CD8-positive, alpha-beta memory T cell (primary cell): ENCODE data around the gene APOL6. TPM values are rescaled to one million over a fixed set of nuclear protein-coding genes. Genes with fewer than 3 reads are reported as not detected.
"Not testable (repeated sequence)": the region's sequence is repeated elsewhere in the genome, so short reads cannot be mapped to it uniquely, and the experiment has no call there.

Source experiments
- CTCF ChIA-PET: fragments of 350-600 bp; sonication (Branson Sonifier 250); formaldehyde crosslinking; loops from one replicate; lab custom pipeline; 2021; ENCODE audit warnings: antibody characterized with exemption; lab: Charles Lee
- POLR2A ChIA-PET: fragments of 350-600 bp; sonication (Branson Sonifier 250); formaldehyde crosslinking; loops from one replicate; lab custom pipeline; 2021; ENCODE audit warnings: antibody characterized with exemption; lab: Charles Lee
- DNase-seq, 5 donors: peaks; one replicate each; pipeline versions ENCODE4 v3.0.0 to v3.0.0-alpha.2; 2020 to 2022; ENCODE audit warnings: mixed read lengths in 1 of 5
- H3K27ac ChIP-seq: one replicate; pipeline ENCODE4 v1.7.0; 2013; ENCODE audit warnings: low read depth, mild to moderate bottlenecking, low read length, moderate library complexity
- H3K27me3 ChIP-seq: 2 replicates; pipeline ENCODE4 v1.7.0; 2013; ENCODE audit warnings: low read length, mild to moderate bottlenecking; ENCODE audit not compliant: insufficient read depth, poor library complexity, severe bottlenecking
- H3K36me3 ChIP-seq: 2 replicates; pipeline ENCODE4 v1.7.0; 2013; ENCODE audit warnings: mild to moderate bottlenecking, low read length, moderate library complexity; ENCODE audit not compliant: insufficient read depth
- H3K4me1 ChIP-seq: 2 replicates; pipeline ENCODE4 v1.7.0; 2013; ENCODE audit warnings: mild to moderate bottlenecking, low read length, moderate library complexity; ENCODE audit not compliant: insufficient read depth
- H3K4me3 ChIP-seq: 2 replicates; pipeline ENCODE4 v1.7.0; 2013; ENCODE audit warnings: mild to moderate bottlenecking, low read length
- H3K9me3 ChIP-seq: 2 replicates; pipeline ENCODE4 v1.7.0; 2013; ENCODE audit warnings: mild to moderate bottlenecking, low read length
- H3K27ac Mint-ChIP-seq, 8 donors: one replicate each; pipeline ENCODE4 v1.8.0; 2020 to 2021; ENCODE audit warnings: mixed read lengths in 8 of 8, mild to moderate bottlenecking in 6 of 8, inconsistent platforms in 3 of 8, moderate library complexity in 3 of 8
- H3K27me3 Mint-ChIP-seq, 2 donors: one replicate each; pipeline ENCODE4 v1.8.0; 2020 to 2021; ENCODE audit warnings: mixed read lengths in 2 of 2, mild to moderate bottlenecking in 1 of 2, moderate library complexity in 1 of 2
- H3K36me3 Mint-ChIP-seq, 3 donors: one replicate each; pipeline ENCODE4 v1.8.0; 2020 to 2021; ENCODE audit warnings: mixed read lengths in 3 of 3, inconsistent platforms in 1 of 3, mild to moderate bottlenecking in 1 of 3
- H3K4me1 Mint-ChIP-seq, 3 donors: one replicate each; pipeline ENCODE4 v1.8.0; 2020 to 2021; ENCODE audit warnings: mixed read lengths in 3 of 3, inconsistent platforms in 1 of 3, mild to moderate bottlenecking in 1 of 3
- H3K4me3 Mint-ChIP-seq, 7 donors: one replicate each; pipeline ENCODE4 v1.8.0; 2020 to 2021; ENCODE audit warnings: mixed read lengths in 7 of 7, mild to moderate bottlenecking in 6 of 7, moderate library complexity in 4 of 7, inconsistent platforms in 2 of 7
- H3K9me3 Mint-ChIP-seq, 5 donors: one replicate each; pipeline ENCODE4 v1.8.0; 2020 to 2022; ENCODE audit warnings: mixed read lengths in 5 of 5, mild to moderate bottlenecking in 3 of 5, moderate library complexity in 2 of 5, inconsistent platforms in 1 of 5
- polyA plus RNA-seq: library from polyadenylated mRNA; unstranded; fragments of 300-500 nt; fragmentation: Illumina TruSeq; gene quantifications from one replicate; pipeline ENCODE4 v1.2.3, GENCODE V29; 2021
- total RNA-seq, 2 experiments: library from RNA; stranded (reverse); gene quantifications; one replicate each; pipeline ENCODE4 v1.2.3, GENCODE V29; 2021

APOL6 gene
- total and polyA plus RNA-seq, 3 experiments from 2014 or later = 26.1 to 27.5 (median 27.1) TPM

GRCh38 chr22:35657571-35658312 is 9.5 kb downstream of the APOL6 start:
- H3K9me3 ChIP-seq = no peaks in the 10 kb centered on the region
- DNase-seq = no peak
- Mint-ChIP-seq H3K4me1 (peaks cover 85 to 97% (median 93%) of the 10 kb centered on the region in 3 donors), H3K27me3 (no peaks in the 10 kb centered on the region), H3K9me3 (no peaks in the 10 kb centered on the region), H3K36me3 (peaks cover 30 to 78% (median 38%) of the 10 kb centered on the region in 3 donors), H3K27ac (peak overlapping the region; percentile 84 to 99 (median 95)), H3K4me3 (no peak overlapping the region)
- no peaks in the 10 kb centered on the region for H3K27me3 ChIP-seq
- ChIA-PET POLR2A (no interaction called here), CTCF (interaction anchor here (1.1 kb wide), 1 partner anchor 9 kb away, joined by 8 read pairs; the partner anchor contains the start of gene APOL6)
- H3K27ac ChIP-seq = no peak overlapping the region
- peaks cover 64% of the 10 kb centered on the region for H3K4me1 ChIP-seq
- H3K36me3 ChIP-seq = peaks cover 48% of the 10 kb centered on the region
- no peak overlapping the region for H3K4me3 ChIP-seq

- Histone ChIP-seq H3K9me3 (no peaks in the 10 kb centered on the region), H3K4me3 (peak overlapping the region; percentile 38), H3K27me3 (no peaks in the 10 kb centered on the region), H3K27ac (peak overlapping the region; percentile 86), H3K36me3 (peaks cover 43% of the 10 kb centered on the region), H3K4me1 (peaks cover 56% of the 10 kb centered on the region)
- DNase-seq = peak; percentile 52 to 83 (median 74)
- ChIA-PET CTCF (interaction anchor here (1.0 to 1.3 kb wide), 2 partner anchors 10 to 12 kb away, joined by 4 to 7 read pairs; partner anchors contain the start of gene APOL6), POLR2A (interaction anchor here (1.0 to 1.8 kb wide), 2 partner anchors 10 to 12 kb away, joined by 3 to 26 read pairs; partner anchors contain the start of gene APOL6)
- peaks cover 78 to 91% (median 88%) of the 10 kb centered on the region in 3 donors for H3K4me1 Mint-ChIP-seq
- peaks cover 0 to 4% (median 3%) of the 10 kb centered on the region in 5 donors for H3K9me3 Mint-ChIP-seq
- peak overlapping the region; percentile 90 to 99 (median 97) for H3K27ac Mint-ChIP-seq
- H3K4me3 Mint-ChIP-seq = peak overlapping the region; percentile 41 to 80 (median 69)
- peaks cover 28 to 79% (median 37%) of the 10 kb centered on the region in 3 donors for H3K36me3 Mint-ChIP-seq
- no peaks in the 10 kb centered on the region for H3K27me3 Mint-ChIP-seq
These were observed 12.3 kb downstream of the APOL6 start for GRCh38 chr22:35660291-35661127.

- peak overlapping the region; percentile 86 for H3K27ac ChIP-seq
- H3K27me3 Mint-ChIP-seq = no peaks in the 10 kb centered on the region
- H3K9me3 Mint-ChIP-seq = peaks cover 0 to 4% (median 3%) of the 10 kb centered on the region in 5 donors
- no peaks in the 10 kb centered on the region for H3K27me3 ChIP-seq
- peaks cover 25 to 72% (median 35%) of the 10 kb centered on the region in 3 donors for H3K36me3 Mint-ChIP-seq
- CTCF ChIA-PET = interaction anchor here (1.3 kb wide), 1 partner anchor 13 kb away, joined by 7 read pairs; the partner anchor contains the start of gene APOL6
- H3K4me1 Mint-ChIP-seq = peaks cover 70 to 81% (median 79%) of the 10 kb centered on the region in 3 donors
- peak overlapping the region; percentile 17 for H3K4me3 ChIP-seq
- POLR2A ChIA-PET = interaction anchor here (1.8 kb wide), 1 partner anchor 13 kb away, joined by 26 read pairs; the partner anchor contains the start of gene APOL6
- peaks cover 36% of the 10 kb centered on the region for H3K36me3 ChIP-seq
- H3K9me3 ChIP-seq = no peaks in the 10 kb centered on the region
- H3K4me3 Mint-ChIP-seq = peak overlapping the region; percentile 25 to 80 (median 69)
- DNase-seq = no peak
- peaks cover 56% of the 10 kb centered on the region for H3K4me1 ChIP-seq
- peak overlapping the region; percentile 90 to 99 (median 97) for H3K27ac Mint-ChIP-seq
These were observed 13.2 kb downstream of the APOL6 start for GRCh38 chr22:35661464-35661863.

GRCh38 chr22:35662914-35663313 is 14.7 kb downstream of the APOL6 start:
- no peak for DNase-seq
- peaks cover 35 to 69% (median 35%) of the 10 kb centered on the region in 3 donors for H3K36me3 Mint-ChIP-seq
- ChIA-PET CTCF (interaction anchor here (1.2 kb wide), 1 partner anchor 15 kb away, joined by 3 read pairs; the partner anchor contains the start of gene APOL6), POLR2A (interaction anchor here (1.1 to 2.1 kb wide), 2 partner anchors 14 to 405 kb away, joined by 5 to 7 read pairs; partner anchors contain the start of genes APOL6 and HMGXB4)
- Histone ChIP-seq H3K27me3 (no peaks in the 10 kb centered on the region), H3K4me1 (peaks cover 56% of the 10 kb centered on the region), H3K9me3 (no peaks in the 10 kb centered on the region), H3K4me3 (no peak overlapping the region), H3K27ac (peak overlapping the region; percentile 6), H3K36me3 (peaks cover 21% of the 10 kb centered on the region)
- peaks cover 2 to 12% (median 3%) of the 10 kb centered on the region in 5 donors for H3K9me3 Mint-ChIP-seq
- H3K4me3 Mint-ChIP-seq = peak overlapping the region in 6 of 7 donors; percentile 68 to 90 (median 76)
- no peaks in the 10 kb centered on the region for H3K27me3 Mint-ChIP-seq
- H3K4me1 Mint-ChIP-seq = peaks cover 61 to 67% (median 66%) of the 10 kb centered on the region in 3 donors
- peak overlapping the region in 7 of 8 donors; percentile 90 to 99 (median 98) for H3K27ac Mint-ChIP-seq

GRCh38 chr22:35663371-35663770 is 15.1 kb downstream of the APOL6 start:
- no peaks in the 10 kb centered on the region for H3K9me3 ChIP-seq
- Mint-ChIP-seq H3K27ac (peak overlapping the region; percentile 68 to 99 (median 97)), H3K36me3 (peaks cover 34 to 69% (median 34%) of the 10 kb centered on the region in 3 donors), H3K9me3 (peaks cover 2 to 12% (median 3%) of the 10 kb centered on the region in 5 donors), H3K4me1 (peaks cover 56 to 62% (median 62%) of the 10 kb centered on the region in 3 donors), H3K4me3 (peak overlapping the region in 6 of 7 donors; percentile 73 to 90 (median 76)), H3K27me3 (no peaks in the 10 kb centered on the region)
- no peak overlapping the region for H3K4me3 ChIP-seq
- ChIA-PET POLR2A (interaction anchor here (1.1 to 2.1 kb wide), 2 partner anchors 15 to 406 kb away, joined by 5 to 7 read pairs; partner anchors contain the start of genes APOL6 and HMGXB4), CTCF (interaction anchor here (1.2 kb wide), 1 partner anchor 15 kb away, joined by 3 read pairs; the partner anchor contains the start of gene APOL6)
- peaks cover 52% of the 10 kb centered on the region for H3K4me1 ChIP-seq
- peak overlapping the region; percentile 6 for H3K27ac ChIP-seq
- H3K36me3 ChIP-seq = peaks cover 17% of the 10 kb centered on the region
- no peaks in the 10 kb centered on the region for H3K27me3 ChIP-seq
- DNase-seq = no peak

- ChIA-PET POLR2A (no interaction called here), CTCF (interaction anchor here (1.5 kb wide), 1 partner anchor 12 kb away, joined by 3 read pairs; no protein-coding TSS in a partner anchor)
- Histone ChIP-seq H3K4me1 (peaks cover 35% of the 10 kb centered on the region), H3K36me3 (peaks cover 4% of the 10 kb centered on the region), H3K9me3 (no peaks in the 10 kb centered on the region), H3K27me3 (no peaks in the 10 kb centered on the region), H3K4me3 (no peak overlapping the region), H3K27ac (no peak overlapping the region)
- H3K4me3 Mint-ChIP-seq = no peak overlapping the region
- H3K9me3 Mint-ChIP-seq = peaks cover 2 to 12% (median 3%) of the 10 kb centered on the region in 5 donors
- H3K36me3 Mint-ChIP-seq = peaks cover 23 to 57% (median 23%) of the 10 kb centered on the region in 3 donors
- peaks cover 41 to 46% (median 46%) of the 10 kb centered on the region in 3 donors for H3K4me1 Mint-ChIP-seq
- no peaks in the 10 kb centered on the region for H3K27me3 Mint-ChIP-seq
- DNase-seq = no peak
- H3K27ac Mint-ChIP-seq = peak overlapping the region in 4 of 8 donors; percentile 47 to 57 (median 49)
These were observed 16.8 kb downstream of the APOL6 start for GRCh38 chr22:35664955-35665587.

GRCh38 chr22:35666699-35667098 is 18.5 kb downstream of the APOL6 start:
- peaks cover 25 to 30% (median 30%) of the 10 kb centered on the region in 3 donors for H3K4me1 Mint-ChIP-seq
- H3K27ac Mint-ChIP-seq = peak overlapping the region in 1 of 8 donors; percentile 46
- H3K4me3 ChIP-seq, H3K9me3 ChIP-seq, POLR2A ChIA-PET, CTCF ChIA-PET, H3K27me3 ChIP-seq, H3K27ac ChIP-seq, H3K27me3 Mint-ChIP-seq, DNase-seq, H3K36me3 ChIP-seq, H3K4me3 Mint-ChIP-seq: not testable (repeated sequence)
- H3K9me3 Mint-ChIP-seq = peaks cover 2 to 13% (median 3%) of the 10 kb centered on the region in 5 donors
- H3K36me3 Mint-ChIP-seq = peaks cover 19 to 45% (median 23%) of the 10 kb centered on the region in 3 donors
- peaks cover 20% of the 10 kb centered on the region for H3K4me1 ChIP-seq
